ENCODE measurements around the gene WDR35.
"Not testable (repeated sequence)": the region's sequence is repeated elsewhere in the genome, so short reads cannot be mapped to it uniquely, and the experiment has no call there.

WDR35 gene

GRCh38 chr2:19933351-19933981, 56.4 kb downstream of the WDR35 start:
- no peaks in the 10 kb centered on the region for H3K4me1 ChIP-seq (ENCODE audit: insufficient read depth, low read length)
- H2AFZ ChIP-seq (ENCODE audit: low read depth, low read length), result no peak overlapping the region
- DNase-seq, result no peak
- H3K4me2 ChIP-seq (ENCODE audit: insufficient read depth, low read length), result no peak overlapping the region
- no peak overlapping the region for H3K27ac ChIP-seq (ENCODE audit: low read length)
- no peaks in the 10 kb centered on the region for H3K36me3 ChIP-seq (ENCODE audit: insufficient read depth, low read length)
- no peaks in the 10 kb centered on the region for H3K79me2 ChIP-seq (ENCODE audit: insufficient read depth, low read length)
- ATAC-seq (ENCODE audit: insufficient read depth, low read depth), result no peak
- no peaks in the 10 kb centered on the region for H4K20me1 ChIP-seq (ENCODE audit: insufficient read depth, low read length)
- peaks cover 4% of the 10 kb centered on the region for H3K9me3 ChIP-seq (ENCODE audit: insufficient read depth, low read length, severe bottlenecking)
- peaks cover 9% of the 10 kb centered on the region for H3K27me3 ChIP-seq (ENCODE audit: insufficient read depth, low read length, poor library complexity)
- no peak overlapping the region for H3K4me3 ChIP-seq (ENCODE audit: low read depth in 1 of 2, low read length in 2 of 2)
- no peak for TF ChIP-seq CTCF (IDR thresholded peaks at IDR 0.05; ENCODE audit: borderline replicate concordance, extremely low read depth, low read length, poor library complexity, severe bottlenecking)
- TF ChIP-seq EZH2 (IDR thresholded peaks at IDR 0.05; ENCODE audit: borderline replicate concordance, low read depth, low read length, severe bottlenecking), result no peak
- no peak overlapping the region for H3K9ac ChIP-seq (ENCODE audit: low read depth, low read length)

GRCh38 chr2:19932928-19933327, 57.0 kb downstream of the WDR35 start:
- DNase-seq (no peak), ATAC-seq (ENCODE audit: insufficient read depth, low read depth) (no peak)
- H3K4me3 ChIP-seq (ENCODE audit: low read depth in 1 of 2, low read length in 2 of 2), result no peak overlapping the region
- H3K36me3 ChIP-seq (ENCODE audit: insufficient read depth, low read length), result no peaks in the 10 kb centered on the region
- no peak overlapping the region for H2AFZ ChIP-seq (ENCODE audit: low read depth, low read length)
- H3K9ac ChIP-seq (ENCODE audit: low read depth, low read length), result no peak overlapping the region
- no peaks in the 10 kb centered on the region for H4K20me1 ChIP-seq (ENCODE audit: insufficient read depth, low read length)
- TF ChIP-seq CTCF (IDR thresholded peaks at IDR 0.05; ENCODE audit: borderline replicate concordance, extremely low read depth, low read length, poor library complexity, severe bottlenecking) (no peak), EZH2 (IDR thresholded peaks at IDR 0.05; ENCODE audit: borderline replicate concordance, low read depth, low read length, severe bottlenecking) (no peak)
- H3K4me1 ChIP-seq (ENCODE audit: insufficient read depth, low read length), result no peaks in the 10 kb centered on the region
- H3K27ac ChIP-seq (ENCODE audit: low read length), result no peak overlapping the region
- no peak overlapping the region for H3K4me2 ChIP-seq (ENCODE audit: insufficient read depth, low read length)
- peaks cover 4% of the 10 kb centered on the region for H3K9me3 ChIP-seq (ENCODE audit: insufficient read depth, low read length, severe bottlenecking)
- peaks cover 9% of the 10 kb centered on the region for H3K27me3 ChIP-seq (ENCODE audit: insufficient read depth, low read length, poor library complexity)
- H3K79me2 ChIP-seq (ENCODE audit: insufficient read depth, low read length), result no peaks in the 10 kb centered on the region

GRCh38 chr2:19929226-19929625, 60.7 kb downstream of the WDR35 start:
- peaks cover 3% of the 10 kb centered on the region for H3K27me3 ChIP-seq (ENCODE audit: insufficient read depth, low read length, poor library complexity)
- no peaks in the 10 kb centered on the region for H3K36me3 ChIP-seq (ENCODE audit: insufficient read depth, low read length)
- DNase-seq, result no peak
- no peak for ATAC-seq (ENCODE audit: insufficient read depth, low read depth)
- peaks cover 4% of the 10 kb centered on the region for H3K9me3 ChIP-seq (ENCODE audit: insufficient read depth, low read length, severe bottlenecking)
- H3K79me2 ChIP-seq (ENCODE audit: insufficient read depth, low read length), result no peaks in the 10 kb centered on the region
- TF ChIP-seq CTCF (IDR thresholded peaks at IDR 0.05; ENCODE audit: borderline replicate concordance, extremely low read depth, low read length, poor library complexity, severe bottlenecking) (no peak), EZH2 (IDR thresholded peaks at IDR 0.05; ENCODE audit: borderline replicate concordance, low read depth, low read length, severe bottlenecking) (no peak)
- H3K4me2 ChIP-seq (ENCODE audit: insufficient read depth, low read length), result no peak overlapping the region
- no peaks in the 10 kb centered on the region for H4K20me1 ChIP-seq (ENCODE audit: insufficient read depth, low read length)
- H3K4me3 ChIP-seq (ENCODE audit: low read depth in 1 of 2, low read length in 2 of 2), result no peak overlapping the region
- no peak overlapping the region for H3K9ac ChIP-seq (ENCODE audit: low read depth, low read length)
- H2AFZ ChIP-seq (ENCODE audit: low read depth, low read length), result no peak overlapping the region
- no peak overlapping the region for H3K27ac ChIP-seq (ENCODE audit: low read length)
- no peaks in the 10 kb centered on the region for H3K4me1 ChIP-seq (ENCODE audit: insufficient read depth, low read length)

GRCh38 chr2:19927816-19928215, 62.1 kb downstream of the WDR35 start:
- not testable (repeated sequence) for H3K4me2 ChIP-seq (ENCODE audit: insufficient read depth, low read length); H3K4me1 ChIP-seq (ENCODE audit: insufficient read depth, low read length); H3K9me3 ChIP-seq (ENCODE audit: insufficient read depth, low read length, severe bottlenecking); H3K27me3 ChIP-seq (ENCODE audit: insufficient read depth, low read length, poor library complexity); H3K27ac ChIP-seq (ENCODE audit: low read length); H3K4me3 ChIP-seq (ENCODE audit: low read depth in 1 of 2, low read length in 2 of 2); DNase-seq; H4K20me1 ChIP-seq (ENCODE audit: insufficient read depth, low read length); ATAC-seq (ENCODE audit: insufficient read depth, low read depth); H3K36me3 ChIP-seq (ENCODE audit: insufficient read depth, low read length); H3K9ac ChIP-seq (ENCODE audit: low read depth, low read length); H2AFZ ChIP-seq (ENCODE audit: low read depth, low read length); H3K79me2 ChIP-seq (ENCODE audit: insufficient read depth, low read length)

- not testable (repeated sequence) for H3K9me3 ChIP-seq (ENCODE audit: insufficient read depth, low read length, severe bottlenecking); H3K27ac ChIP-seq (ENCODE audit: low read length); DNase-seq; H3K27me3 ChIP-seq (ENCODE audit: insufficient read depth, low read length, poor library complexity); H3K4me2 ChIP-seq (ENCODE audit: insufficient read depth, low read length); H4K20me1 ChIP-seq (ENCODE audit: insufficient read depth, low read length); H2AFZ ChIP-seq (ENCODE audit: low read depth, low read length); H3K4me1 ChIP-seq (ENCODE audit: insufficient read depth, low read length); H3K9ac ChIP-seq (ENCODE audit: low read depth, low read length); H3K4me3 ChIP-seq (ENCODE audit: low read depth in 1 of 2, low read length in 2 of 2); ATAC-seq (ENCODE audit: insufficient read depth, low read depth); H3K79me2 ChIP-seq (ENCODE audit: insufficient read depth, low read length); H3K36me3 ChIP-seq (ENCODE audit: insufficient read depth, low read length)
These were observed 65.4 kb downstream of the WDR35 start for GRCh38 chr2:19924526-19924925.

- ATAC-seq (ENCODE audit: insufficient read depth, low read depth); H4K20me1 ChIP-seq (ENCODE audit: insufficient read depth, low read length); H3K79me2 ChIP-seq (ENCODE audit: insufficient read depth, low read length); H3K9me3 ChIP-seq (ENCODE audit: insufficient read depth, low read length, severe bottlenecking); H3K27me3 ChIP-seq (ENCODE audit: insufficient read depth, low read length, poor library complexity); H3K9ac ChIP-seq (ENCODE audit: low read depth, low read length); H3K4me1 ChIP-seq (ENCODE audit: insufficient read depth, low read length); H3K36me3 ChIP-seq (ENCODE audit: insufficient read depth, low read length); H3K4me3 ChIP-seq (ENCODE audit: low read depth in 1 of 2, low read length in 2 of 2); H3K27ac ChIP-seq (ENCODE audit: low read length); DNase-seq; H3K4me2 ChIP-seq (ENCODE audit: insufficient read depth, low read length); H2AFZ ChIP-seq (ENCODE audit: low read depth, low read length): not testable (repeated sequence)
These were observed 67.7 kb downstream of the WDR35 start for GRCh38 chr2:19922188-19922587.

All from DND-41 (cell line).